ENCODE results near the gene ZDHHC17.

ZDHHC17 gene

DNA sequence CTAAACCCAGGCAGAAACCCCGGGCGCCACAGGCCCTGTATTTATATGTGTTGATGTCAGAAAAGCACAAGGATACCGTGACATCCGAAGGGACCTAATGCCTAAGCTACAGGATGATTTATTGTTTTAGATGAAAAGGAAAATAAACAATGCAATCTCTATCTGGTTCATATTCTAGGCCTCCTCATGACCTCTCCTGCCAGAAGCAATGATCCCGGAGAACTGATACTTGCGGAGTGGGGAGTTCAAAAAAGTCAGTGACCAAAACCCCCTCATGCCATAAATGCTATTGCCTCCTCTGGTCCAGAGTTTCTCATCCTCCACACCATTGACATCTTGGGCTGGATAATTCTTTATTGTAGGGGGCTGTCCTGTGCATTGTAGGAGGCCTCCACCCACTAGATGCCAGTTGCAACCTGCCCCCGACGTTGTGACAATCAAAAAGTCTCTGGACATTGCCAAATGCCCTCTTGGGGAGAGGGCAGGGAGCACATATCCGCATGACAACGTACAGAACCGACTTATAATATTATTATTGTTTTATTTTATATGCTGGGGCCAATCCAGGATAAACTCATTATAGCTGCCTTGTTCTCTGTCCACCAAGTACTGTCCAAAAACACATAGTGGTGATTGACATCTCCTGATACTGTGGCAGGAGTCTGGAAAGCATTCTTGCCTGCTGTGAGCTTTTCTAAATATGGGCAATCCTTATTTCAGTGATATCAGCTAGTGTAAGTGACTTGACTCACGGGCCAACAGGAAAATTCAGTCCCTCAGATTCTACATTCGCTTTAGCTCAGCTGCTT is 116.0 kb downstream of the ZDHHC17 start:
- no peak for DNase-seq

GRCh38 chr12:76880519-76881023 is 116.7 kb downstream of the ZDHHC17 start:
- no peak for DNase-seq

DNA sequence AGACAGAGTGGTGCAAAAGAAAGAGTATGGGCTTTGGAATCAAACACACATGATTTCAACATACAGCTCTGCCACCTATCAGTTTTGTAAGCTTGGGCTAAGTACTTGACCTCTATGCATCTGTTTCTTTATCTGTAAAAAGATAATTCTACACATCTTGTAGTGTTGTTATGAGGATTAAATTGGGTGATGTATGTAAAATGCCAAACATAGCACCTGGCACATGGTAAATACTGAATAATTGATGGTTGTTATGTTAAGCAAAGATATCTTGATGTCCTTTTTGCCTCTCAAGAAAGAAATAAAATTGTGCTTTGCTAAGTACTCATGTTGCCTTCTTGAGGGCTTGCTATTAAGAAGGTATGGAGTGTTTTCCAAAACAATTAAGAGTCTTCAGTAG is 117.2 kb downstream of the ZDHHC17 start:
- no peak for DNase-seq

DNA sequence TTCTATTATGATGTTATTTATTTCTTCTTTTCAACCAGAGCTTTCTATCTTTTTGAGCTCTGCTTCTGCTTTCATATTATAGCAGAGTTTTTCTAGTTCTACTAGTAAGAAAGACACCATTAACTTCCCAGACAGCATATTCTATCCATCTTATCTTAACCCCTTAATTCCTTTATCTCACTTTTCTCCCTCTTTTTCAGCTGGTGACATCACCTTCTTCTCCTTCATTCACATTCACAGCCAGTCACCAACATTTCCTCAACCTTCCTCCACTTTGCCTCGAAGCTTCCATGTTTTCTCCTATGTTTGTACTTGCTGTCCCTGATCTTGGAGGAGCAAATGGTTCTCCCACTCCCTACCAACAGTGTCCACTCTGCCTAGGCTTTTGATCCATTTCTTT is 118.5 kb downstream of the ZDHHC17 start:
- DNase-seq, result no peak

DNA sequence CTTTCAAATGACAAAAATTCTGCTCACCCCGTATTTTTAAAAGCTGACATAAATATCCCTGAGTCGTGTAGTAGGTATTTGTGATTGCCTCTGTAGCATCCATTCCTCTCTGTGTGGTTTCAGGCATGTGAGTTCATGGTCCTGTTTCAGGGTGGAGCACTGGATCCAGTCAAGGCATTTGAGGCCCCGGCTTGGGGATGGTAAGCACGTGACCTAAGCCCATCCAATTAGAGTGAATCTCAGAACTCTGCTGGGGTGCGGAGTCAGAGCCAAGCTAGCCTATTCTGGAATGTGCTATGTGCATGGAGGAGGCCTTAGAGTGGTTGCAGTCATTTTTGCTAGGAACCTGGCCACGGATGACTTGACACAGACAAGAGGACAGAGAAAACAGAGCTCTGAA is 119.2 kb downstream of the ZDHHC17 start:
- DNase-seq, result no peak

- peak; percentile 7 for DNase-seq
Observed at GRCh38 chr12:76883811-76884210, 119.9 kb downstream of the ZDHHC17 start.

DNA sequence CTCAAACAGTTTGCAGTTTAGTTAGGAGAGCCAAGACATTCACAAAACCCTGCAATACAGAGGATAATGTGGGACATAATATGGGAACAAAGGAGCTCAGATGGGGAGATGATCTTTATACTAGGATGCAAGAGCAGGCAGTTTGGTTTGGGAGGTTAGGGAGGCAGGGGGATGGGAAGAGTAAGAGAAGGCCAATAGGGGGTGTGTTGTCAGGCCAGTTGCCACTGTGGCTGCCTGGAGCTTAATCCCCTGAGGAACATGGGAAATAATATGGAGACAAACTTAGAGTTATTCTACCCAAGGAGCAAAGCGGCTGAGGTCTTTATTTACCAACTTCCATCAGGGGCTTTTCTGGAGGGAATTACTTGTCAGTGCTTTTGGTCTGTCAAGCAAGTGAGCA is 124.9 kb downstream of the ZDHHC17 start:
- DNase-seq, result no peak

DNA sequence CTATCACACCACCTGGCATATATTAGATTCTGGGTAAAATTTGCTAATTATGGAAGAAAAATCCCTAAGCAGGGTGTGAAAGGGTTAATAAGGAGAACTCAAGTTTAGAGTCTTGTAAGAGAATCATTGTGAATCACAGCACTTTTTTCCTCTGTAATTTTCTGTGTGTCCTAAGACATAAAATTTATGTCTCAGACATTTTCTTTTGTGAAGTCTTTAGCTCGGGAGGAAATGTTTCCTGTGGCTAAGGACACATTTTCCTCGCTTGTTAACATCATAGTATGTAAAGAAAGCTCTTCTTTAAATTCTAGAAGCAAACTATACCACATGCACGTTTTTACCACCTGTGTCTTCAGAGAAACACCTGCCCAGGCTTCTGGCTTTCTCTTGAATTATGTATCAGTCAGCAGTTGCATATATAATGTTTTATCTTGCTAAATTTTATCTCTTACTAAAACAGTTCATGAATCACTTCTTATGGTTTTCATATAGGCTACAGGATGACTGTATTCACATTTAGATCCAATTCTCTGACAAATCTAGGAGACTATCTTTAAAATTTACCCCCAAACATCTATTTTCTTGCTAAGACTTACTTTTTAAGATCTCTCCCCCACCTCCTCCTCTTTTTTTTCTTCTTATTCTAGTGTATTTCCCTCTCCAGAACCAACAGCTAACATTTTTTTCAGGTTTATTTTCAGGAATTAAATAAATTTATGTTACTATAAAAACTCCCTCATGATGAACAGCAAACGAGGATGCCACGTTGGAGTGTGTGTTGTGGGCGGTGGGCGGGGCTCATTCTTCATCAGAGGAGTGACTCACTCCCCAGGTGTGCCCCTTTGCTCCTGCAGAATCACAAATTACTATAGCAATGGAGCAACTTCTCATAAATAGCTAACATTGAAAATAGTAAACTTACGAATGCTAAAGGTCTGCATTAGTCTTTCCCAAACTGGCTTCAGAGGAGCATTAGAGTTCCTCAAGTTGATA is 126.5 kb downstream of the ZDHHC17 start:
- DNase-seq, result peak; percentile 28

DNA sequence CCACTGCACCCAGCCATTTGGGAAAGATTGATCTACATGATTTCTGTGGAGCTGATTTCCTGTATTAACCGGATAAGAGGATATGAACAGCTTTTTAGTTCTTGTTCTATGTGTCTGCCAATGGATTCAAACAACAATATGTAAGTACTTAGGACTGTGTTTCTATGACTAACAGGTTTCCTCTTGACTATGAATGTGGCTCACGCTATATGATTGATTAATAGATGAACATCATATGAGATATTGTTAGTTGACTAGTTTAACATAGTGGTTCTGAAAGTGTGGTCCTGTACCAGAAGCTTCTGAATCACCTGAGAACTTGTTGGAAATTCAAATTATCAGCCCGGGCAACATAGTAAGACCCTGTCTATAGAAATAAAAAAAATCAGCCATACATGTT is 127.7 kb downstream of the ZDHHC17 start:
- no peak for DNase-seq

GRCh38 chr12:76895796-76896195 is 131.9 kb downstream of the ZDHHC17 start:
- no peak for DNase-seq

- no peak for DNase-seq
Observed at GRCh38 chr12:76896274-76896673, 132.4 kb downstream of the ZDHHC17 start.

- no peak for DNase-seq
Observed at GRCh38 chr12:76898442-76898841, 134.5 kb downstream of the ZDHHC17 start.

- no peak for DNase-seq
Observed at GRCh38 chr12:76899522-76899921, 135.6 kb downstream of the ZDHHC17 start.

GRCh38 chr12:76901628-76902380 is 137.9 kb downstream of the ZDHHC17 start:
- DNase-seq, result no peak
